NCI-H524 (cell line): ENCODE data around the gene GOLGA6C.
"Not testable (repeated sequence)": the region's sequence is repeated elsewhere in the genome, so short reads cannot be mapped to it uniquely, and the experiment has no call there.

Experiments used
- DNase-seq, 2 experiments: peaks; one replicate each; lab custom pipeline; 2025; lab: John Stamatoyannopoulos, UW

Gene GOLGA6C

GRCh38 chr15:75319231-75319897, 61.2 kb downstream of the GOLGA6C start:
- not testable (repeated sequence) for DNase-seq
